Neural cell (in vitro differentiated cells): ENCODE measurements around the gene KLHDC4. TPM values are rescaled to one million over a fixed set of nuclear protein-coding genes. Genes with fewer than 3 reads are reported as not detected.

ENCODE experiments used
- H2AFZ ChIP-seq: fragments of 200-600, 300-800 bp; sonication (generic), shearing (Covaris generic); 2 replicates; pipeline ENCODE4 v1.6.0; 2014; ENCODE audit warnings: low read depth, mild to moderate bottlenecking, antibody characterized with exemption, low read length, moderate library complexity
- H3F3A ChIP-seq: fragments of 200-600 bp; shearing (Covaris generic); 2 replicates; pipeline ENCODE4 v1.6.1; 2016; ENCODE audit warnings: mild to moderate bottlenecking, moderate library complexity, mixed read lengths, antibody characterized with exemption, low read length; ENCODE audit not compliant: insufficient read depth, poor library complexity, severe bottlenecking
- H3K27ac ChIP-seq: fragments of 200-600, 300-800 bp; sonication (generic), shearing (Covaris generic); 2 replicates; pipeline ENCODE4 v1.5.1; 2014; ENCODE audit warnings: mild to moderate bottlenecking, low read length, moderate library complexity
- H3K27me3 ChIP-seq: fragments of 300-800, 200-600 bp; sonication (generic), shearing (Covaris generic); 2 replicates; pipeline ENCODE4 v1.6.0; 2014; ENCODE audit warnings: mild to moderate bottlenecking, low read depth, low read length, moderate library complexity; ENCODE audit not compliant: insufficient read depth
- H3K36me3 ChIP-seq: fragments of 300-800, 200-600 bp; sonication (generic), shearing (Covaris generic); 2 replicates; pipeline ENCODE4 v1.5.1; 2014; ENCODE audit warnings: mild to moderate bottlenecking, antibody characterized with exemption, low read length, moderate library complexity; ENCODE audit not compliant: insufficient read depth
- H3K4me2 ChIP-seq: fragments of 300-800, 200-600 bp; sonication (generic), shearing (Covaris generic); 2 replicates; pipeline ENCODE4 v1.6.0; 2014; ENCODE audit warnings: mild to moderate bottlenecking, low read length
- H3K4me3 ChIP-seq: fragments of 300-800, 200-600 bp; sonication (generic), shearing (Covaris generic); 2 replicates; pipeline ENCODE4 v1.5.1; 2014; ENCODE audit warnings: mild to moderate bottlenecking, low read length, moderate library complexity
- H3K79me2 ChIP-seq: fragments of 200-600 bp; shearing (Covaris generic); replicated peaks from 2 replicates; pipeline ENCODE4 v1.6.0; 2014; ENCODE audit warnings: mild to moderate bottlenecking, low read length, moderate library complexity; ENCODE audit not compliant: insufficient read depth
- H3K9ac ChIP-seq: fragments of 300-800, 200-600 bp; sonication (generic), shearing (Covaris generic); 2 replicates; pipeline ENCODE4 v1.6.1; 2016; ENCODE audit warnings: mild to moderate bottlenecking, low read length, mixed read lengths
- H3K9me2 ChIP-seq: fragments of 200-600 bp; shearing (Covaris generic); 2 replicates; pipeline ENCODE4 v1.6.1; 2016; ENCODE audit warnings: mild to moderate bottlenecking, low read length, mixed read lengths; ENCODE audit not compliant: insufficient read depth
- H3K9me3 ChIP-seq: fragments of 200-600, 300-800 bp; sonication (generic), shearing (Covaris generic); 2 replicates; pipeline ENCODE4 v1.6.1; 2016; ENCODE audit warnings: mild to moderate bottlenecking, mixed run types, low read length, moderate library complexity, mixed read lengths
- H4K20me1 ChIP-seq: fragments of 200-600 bp; shearing (Covaris generic); 2 replicates; pipeline ENCODE4 v1.6.1; 2016; ENCODE audit warnings: mild to moderate bottlenecking, mixed run types; ENCODE audit not compliant: insufficient read depth
- EP300 ChIP-seq: fragments of 450-650 bp; conservative IDR thresholded peaks from 2 replicates; pipeline ENCODE4 v1.6.1; 2014; ENCODE audit warnings: antibody characterized with exemption, mild to moderate bottlenecking, moderate library complexity; ENCODE audit not compliant: poor library complexity, severe bottlenecking
- EZH2 ChIP-seq: fragments of 200-600, 300-800 bp; shearing (Covaris generic), sonication (generic); IDR thresholded peaks from 2 replicates; pipeline ENCODE4 v1.6.1; 2014; ENCODE audit warnings: antibody characterized with exemption, low read length, borderline replicate concordance, mild to moderate bottlenecking; ENCODE audit not compliant: insufficient read depth, poor library complexity, severe bottlenecking
- MXI1 ChIP-seq: fragments of 450-650 bp; conservative IDR thresholded peaks from 2 replicates; pipeline ENCODE4 v1.6.1; 2014; ENCODE audit warnings: antibody characterized with exemption, mild to moderate bottlenecking; ENCODE audit not compliant: poor library complexity, severe bottlenecking
- POLR2AphosphoS5 ChIP-seq: IDR thresholded peaks from 2 replicates; pipeline ENCODE4 v1.6.1; 2012
- RAD21 ChIP-seq: fragments of 450-650 bp; conservative IDR thresholded peaks from 2 replicates; pipeline ENCODE4 v1.6.1; 2014; ENCODE audit warnings: antibody characterized with exemption, mild to moderate bottlenecking, moderate library complexity
- SMC3 ChIP-seq: fragments of 450-650 bp; conservative IDR thresholded peaks from 2 replicates; pipeline ENCODE4 v1.6.1; 2014; ENCODE audit warnings: antibody characterized with exemption, mild to moderate bottlenecking, moderate library complexity; ENCODE audit not compliant: poor library complexity
- TAF1 ChIP-seq: IDR thresholded peaks from 2 replicates; pipeline ENCODE4 v1.6.1; 2012; ENCODE audit warnings: low read depth
- polyA plus RNA-seq: library from polyadenylated mRNA; depleted of rRNA; stranded (reverse); fragments of >200 nt; gene quantifications from 2 replicates; pipeline ENCODE4 v1.2.3, GENCODE V29; 2014
- TF ChIP-seq, protein P1 (sequence below): IDR thresholded peaks from 2 replicates; pipeline ENCODE4 v1.6.1; 2012; ENCODE audit warnings: borderline replicate concordance
- TF ChIP-seq, protein P2 (sequence below): fragments of 450-650 bp; IDR thresholded peaks from 2 replicates; pipeline ENCODE4 v1.5.1; 2014; ENCODE audit warnings: antibody characterized with exemption, mild to moderate bottlenecking, moderate library complexity; ENCODE audit not compliant: poor library complexity, severe bottlenecking

The KLHDC4 gene
- polyA plus RNA-seq, 1 donor from 2014 or later = 27.5 TPM

DNA sequence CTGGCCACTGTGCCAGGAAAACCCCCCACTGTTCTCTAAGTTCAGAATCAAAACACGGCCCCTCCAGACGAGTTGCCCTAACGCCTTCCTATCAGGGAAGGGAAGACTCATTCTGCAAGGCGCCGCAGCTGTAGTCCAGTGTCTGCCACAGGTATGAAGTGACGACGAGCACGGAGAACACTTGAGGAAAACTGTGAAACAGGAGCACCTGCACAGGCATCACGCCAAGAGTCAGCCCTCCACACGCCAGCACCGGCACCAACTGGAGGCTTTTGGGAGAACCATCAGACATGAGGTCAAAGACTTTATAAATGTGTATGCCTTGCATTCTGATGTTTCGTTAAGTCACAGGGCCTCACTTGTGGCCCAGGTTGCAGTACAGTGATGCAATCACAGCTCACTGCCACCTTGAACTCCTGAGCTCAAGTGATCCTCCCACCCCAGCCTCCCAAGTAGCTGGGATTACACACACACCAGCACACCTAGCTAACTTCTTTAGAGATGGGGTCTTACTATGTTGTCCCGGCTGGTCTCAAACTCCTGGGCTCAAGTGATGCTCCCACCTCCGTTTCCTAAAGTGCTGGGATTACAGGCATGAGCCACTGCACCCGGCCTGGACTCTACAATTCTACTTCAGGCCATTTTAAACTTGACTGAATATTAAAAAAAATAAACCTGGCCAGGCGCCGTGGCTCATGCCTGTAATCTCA lies 22.9 kb downstream of the KLHDC4 start:
- Histone ChIP-seq H2AFZ (no peak overlapping the region), H3K4me3 (no peak overlapping the region), H4K20me1 (no peaks in the 10 kb centered on the region), H3K9ac (no peak overlapping the region), H3K4me2 (no peak overlapping the region), H3F3A (no peaks in the 10 kb centered on the region), H3K27ac (no peak overlapping the region), H3K9me2 (no peaks in the 10 kb centered on the region), H3K79me2 (no peaks in the 10 kb centered on the region), H3K27me3 (no peaks in the 10 kb centered on the region), H3K9me3 (no peaks in the 10 kb centered on the region), H3K36me3 (no peaks in the 10 kb centered on the region)
- TF ChIP-seq, protein P1, sequence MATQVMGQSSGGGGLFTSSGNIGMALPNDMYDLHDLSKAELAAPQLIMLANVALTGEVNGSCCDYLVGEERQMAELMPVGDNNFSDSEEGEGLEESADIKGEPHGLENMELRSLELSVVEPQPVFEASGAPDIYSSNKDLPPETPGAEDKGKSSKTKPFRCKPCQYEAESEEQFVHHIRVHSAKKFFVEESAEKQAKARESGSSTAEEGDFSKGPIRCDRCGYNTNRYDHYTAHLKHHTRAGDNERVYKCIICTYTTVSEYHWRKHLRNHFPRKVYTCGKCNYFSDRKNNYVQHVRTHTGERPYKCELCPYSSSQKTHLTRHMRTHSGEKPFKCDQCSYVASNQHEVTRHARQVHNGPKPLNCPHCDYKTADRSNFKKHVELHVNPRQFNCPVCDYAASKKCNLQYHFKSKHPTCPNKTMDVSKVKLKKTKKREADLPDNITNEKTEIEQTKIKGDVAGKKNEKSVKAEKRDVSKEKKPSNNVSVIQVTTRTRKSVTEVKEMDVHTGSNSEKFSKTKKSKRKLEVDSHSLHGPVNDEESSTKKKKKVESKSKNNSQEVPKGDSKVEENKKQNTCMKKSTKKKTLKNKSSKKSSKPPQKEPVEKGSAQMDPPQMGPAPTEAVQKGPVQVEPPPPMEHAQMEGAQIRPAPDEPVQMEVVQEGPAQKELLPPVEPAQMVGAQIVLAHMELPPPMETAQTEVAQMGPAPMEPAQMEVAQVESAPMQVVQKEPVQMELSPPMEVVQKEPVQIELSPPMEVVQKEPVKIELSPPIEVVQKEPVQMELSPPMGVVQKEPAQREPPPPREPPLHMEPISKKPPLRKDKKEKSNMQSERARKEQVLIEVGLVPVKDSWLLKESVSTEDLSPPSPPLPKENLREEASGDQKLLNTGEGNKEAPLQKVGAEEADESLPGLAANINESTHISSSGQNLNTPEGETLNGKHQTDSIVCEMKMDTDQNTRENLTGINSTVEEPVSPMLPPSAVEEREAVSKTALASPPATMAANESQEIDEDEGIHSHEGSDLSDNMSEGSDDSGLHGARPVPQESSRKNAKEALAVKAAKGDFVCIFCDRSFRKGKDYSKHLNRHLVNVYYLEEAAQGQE = no peak
- no peak for TF ChIP-seq EZH2
- no peak for TF ChIP-seq POLR2AphosphoS5
- no peak for TF ChIP-seq MXI1
- TF ChIP-seq SMC3 = no peak
- no peak for TF ChIP-seq RAD21
- no peak for TF ChIP-seq TAF1
- no peak for TF ChIP-seq EP300
- TF ChIP-seq, protein P2, sequence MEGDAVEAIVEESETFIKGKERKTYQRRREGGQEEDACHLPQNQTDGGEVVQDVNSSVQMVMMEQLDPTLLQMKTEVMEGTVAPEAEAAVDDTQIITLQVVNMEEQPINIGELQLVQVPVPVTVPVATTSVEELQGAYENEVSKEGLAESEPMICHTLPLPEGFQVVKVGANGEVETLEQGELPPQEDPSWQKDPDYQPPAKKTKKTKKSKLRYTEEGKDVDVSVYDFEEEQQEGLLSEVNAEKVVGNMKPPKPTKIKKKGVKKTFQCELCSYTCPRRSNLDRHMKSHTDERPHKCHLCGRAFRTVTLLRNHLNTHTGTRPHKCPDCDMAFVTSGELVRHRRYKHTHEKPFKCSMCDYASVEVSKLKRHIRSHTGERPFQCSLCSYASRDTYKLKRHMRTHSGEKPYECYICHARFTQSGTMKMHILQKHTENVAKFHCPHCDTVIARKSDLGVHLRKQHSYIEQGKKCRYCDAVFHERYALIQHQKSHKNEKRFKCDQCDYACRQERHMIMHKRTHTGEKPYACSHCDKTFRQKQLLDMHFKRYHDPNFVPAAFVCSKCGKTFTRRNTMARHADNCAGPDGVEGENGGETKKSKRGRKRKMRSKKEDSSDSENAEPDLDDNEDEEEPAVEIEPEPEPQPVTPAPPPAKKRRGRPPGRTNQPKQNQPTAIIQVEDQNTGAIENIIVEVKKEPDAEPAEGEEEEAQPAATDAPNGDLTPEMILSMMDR = no peak

DNA sequence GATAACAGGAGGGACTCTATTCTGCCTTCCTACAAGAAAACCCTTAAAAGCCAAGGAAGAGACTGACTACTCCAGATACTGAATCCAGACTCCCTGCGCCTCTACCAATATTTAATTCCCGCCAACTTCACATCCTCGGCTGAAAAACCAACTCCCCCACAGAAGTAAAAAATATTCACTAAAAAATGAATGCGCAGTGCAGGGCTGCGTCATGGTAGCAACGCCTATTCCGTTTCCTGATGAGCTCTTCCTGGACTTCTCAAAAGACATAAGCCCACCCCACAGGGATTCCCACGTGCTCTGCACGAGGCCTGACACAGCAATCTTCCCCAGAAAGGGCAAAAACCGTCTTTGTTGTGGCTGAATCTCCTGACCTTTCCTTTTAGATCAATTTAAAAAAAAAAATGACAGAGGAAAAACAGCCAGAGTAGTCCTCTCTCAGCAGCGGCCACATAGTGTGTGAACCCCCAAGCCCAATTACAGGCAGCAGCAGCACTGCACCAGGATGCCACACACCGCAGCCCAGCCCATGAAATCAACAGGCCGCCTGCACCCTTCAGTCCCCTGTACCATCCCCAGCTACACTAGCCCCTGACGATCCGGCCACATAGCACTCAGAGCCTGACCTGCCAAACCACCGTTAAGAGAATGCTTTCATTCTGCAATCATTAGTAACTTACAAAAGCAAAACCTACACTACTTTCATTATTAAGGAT lies 23.9 kb downstream of the KLHDC4 start:
- no peaks in the 10 kb centered on the region for H3K36me3 ChIP-seq
- no peak overlapping the region for H2AFZ ChIP-seq
- H3K27me3 ChIP-seq = no peaks in the 10 kb centered on the region
- H4K20me1 ChIP-seq = no peaks in the 10 kb centered on the region
- no peaks in the 10 kb centered on the region for H3K79me2 ChIP-seq
- H3K27ac ChIP-seq = no peak overlapping the region
- H3K4me2 ChIP-seq = no peak overlapping the region
- H3K4me3 ChIP-seq = no peak overlapping the region
- H3K9me3 ChIP-seq = no peaks in the 10 kb centered on the region
- no peak for TF ChIP-seq MXI1
- no peak for TF ChIP-seq POLR2AphosphoS5
- TF ChIP-seq, protein P2 = no peak
- TF ChIP-seq EP300 = no peak
- TF ChIP-seq, protein P1 = no peak
- no peak for TF ChIP-seq RAD21
- TF ChIP-seq SMC3 = no peak
- no peak for TF ChIP-seq EZH2
- H3F3A ChIP-seq = no peaks in the 10 kb centered on the region
- H3K9ac ChIP-seq = no peak overlapping the region
- H3K9me2 ChIP-seq = no peaks in the 10 kb centered on the region
